NCI-H1436 treated with DMSO at 0.1 percent for 48 hours (cell line): ENCODE results near the gene MYOD1.

Experiments used
- DNase-seq: peaks from one replicate; lab custom pipeline; 2025; lab: John Stamatoyannopoulos, UW

MYOD1 gene

DNA sequence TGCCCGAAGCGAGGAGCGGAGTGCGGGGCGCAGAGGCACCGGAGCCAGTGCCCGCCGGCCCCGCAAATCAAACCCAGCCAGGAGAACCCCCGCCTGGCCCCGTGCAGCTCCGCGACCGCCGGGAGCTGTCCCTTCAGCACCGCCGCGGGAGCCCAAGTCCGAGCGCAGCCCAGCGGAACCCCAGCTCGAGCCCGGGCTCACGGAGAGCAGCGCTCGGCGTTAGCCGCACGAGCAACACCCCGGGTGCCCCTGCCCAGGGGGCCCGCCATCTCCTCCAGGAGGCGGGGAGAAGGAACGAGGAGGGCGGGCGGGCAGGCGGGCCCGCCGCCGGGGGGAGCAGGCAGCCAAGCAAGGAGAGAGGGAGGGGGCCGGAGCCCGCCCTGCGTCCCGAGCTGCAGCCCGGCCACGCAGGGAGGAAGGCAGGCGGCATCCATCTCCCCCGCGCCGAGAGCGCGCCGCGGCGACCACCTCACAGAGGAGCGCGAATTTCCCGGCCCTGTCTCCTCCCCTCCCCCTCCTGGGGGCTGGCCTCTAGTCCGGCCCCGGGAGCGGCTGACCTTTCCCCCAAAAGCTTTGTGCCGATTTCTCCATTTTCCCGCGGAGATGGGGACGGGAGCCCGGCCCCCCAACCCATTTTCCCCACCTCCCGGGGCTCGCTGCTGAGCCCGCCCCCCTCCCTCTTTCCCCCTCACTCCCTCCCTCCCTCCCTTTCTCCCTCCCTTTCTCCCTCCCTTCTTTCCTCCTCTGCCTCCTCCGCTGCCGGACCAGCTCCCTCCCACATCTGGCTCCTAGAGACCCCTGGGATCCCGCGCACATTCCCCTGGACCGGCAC is 15.8 kb downstream of the MYOD1 start:
- no peak for DNase-seq

DNA sequence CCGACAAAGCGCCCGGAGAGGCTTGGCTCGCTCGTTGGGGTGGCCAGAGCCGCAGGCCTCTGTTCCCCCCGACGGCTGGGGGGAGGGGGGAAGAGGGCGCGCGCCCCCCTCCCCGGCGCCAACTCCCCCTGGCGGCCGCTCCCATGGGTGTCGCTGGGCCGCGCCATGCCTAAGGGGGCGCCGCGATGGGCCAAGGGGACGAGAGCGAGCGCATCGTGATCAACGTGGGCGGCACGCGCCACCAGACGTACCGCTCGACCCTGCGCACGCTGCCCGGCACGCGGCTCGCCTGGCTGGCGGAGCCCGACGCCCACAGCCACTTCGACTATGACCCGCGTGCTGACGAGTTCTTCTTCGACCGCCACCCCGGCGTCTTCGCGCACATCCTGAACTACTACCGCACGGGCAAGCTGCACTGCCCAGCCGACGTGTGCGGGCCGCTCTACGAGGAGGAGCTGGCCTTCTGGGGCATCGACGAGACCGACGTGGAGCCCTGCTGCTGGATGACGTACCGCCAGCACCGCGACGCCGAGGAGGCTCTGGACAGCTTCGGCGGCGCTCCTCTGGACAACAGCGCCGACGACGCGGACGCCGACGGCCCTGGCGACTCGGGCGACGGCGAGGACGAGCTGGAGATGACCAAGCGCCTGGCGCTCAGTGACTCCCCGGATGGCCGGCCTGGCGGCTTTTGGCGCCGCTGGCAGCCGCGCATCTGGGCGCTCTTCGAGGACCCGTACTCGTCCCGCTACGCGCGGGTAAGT is 16.6 kb downstream of the MYOD1 start:
- DNase-seq = no peak

DNA sequence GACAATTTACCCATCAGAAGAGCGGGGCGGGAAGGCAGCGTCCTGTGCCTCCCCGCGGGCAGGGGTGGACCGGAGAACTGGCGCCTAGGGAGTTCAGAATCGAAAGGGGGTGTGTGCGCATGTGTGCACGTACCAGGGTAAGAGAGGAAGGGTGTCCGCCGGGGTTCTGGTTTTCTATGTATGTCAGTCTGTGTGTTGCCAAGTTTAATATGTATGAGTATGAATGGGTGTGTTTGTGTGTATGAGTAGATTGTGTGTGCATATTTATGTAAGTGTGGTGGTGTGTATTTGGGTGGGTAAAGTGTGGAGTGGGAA is 17.2 kb downstream of the MYOD1 start:
- no peak for DNase-seq

DNA sequence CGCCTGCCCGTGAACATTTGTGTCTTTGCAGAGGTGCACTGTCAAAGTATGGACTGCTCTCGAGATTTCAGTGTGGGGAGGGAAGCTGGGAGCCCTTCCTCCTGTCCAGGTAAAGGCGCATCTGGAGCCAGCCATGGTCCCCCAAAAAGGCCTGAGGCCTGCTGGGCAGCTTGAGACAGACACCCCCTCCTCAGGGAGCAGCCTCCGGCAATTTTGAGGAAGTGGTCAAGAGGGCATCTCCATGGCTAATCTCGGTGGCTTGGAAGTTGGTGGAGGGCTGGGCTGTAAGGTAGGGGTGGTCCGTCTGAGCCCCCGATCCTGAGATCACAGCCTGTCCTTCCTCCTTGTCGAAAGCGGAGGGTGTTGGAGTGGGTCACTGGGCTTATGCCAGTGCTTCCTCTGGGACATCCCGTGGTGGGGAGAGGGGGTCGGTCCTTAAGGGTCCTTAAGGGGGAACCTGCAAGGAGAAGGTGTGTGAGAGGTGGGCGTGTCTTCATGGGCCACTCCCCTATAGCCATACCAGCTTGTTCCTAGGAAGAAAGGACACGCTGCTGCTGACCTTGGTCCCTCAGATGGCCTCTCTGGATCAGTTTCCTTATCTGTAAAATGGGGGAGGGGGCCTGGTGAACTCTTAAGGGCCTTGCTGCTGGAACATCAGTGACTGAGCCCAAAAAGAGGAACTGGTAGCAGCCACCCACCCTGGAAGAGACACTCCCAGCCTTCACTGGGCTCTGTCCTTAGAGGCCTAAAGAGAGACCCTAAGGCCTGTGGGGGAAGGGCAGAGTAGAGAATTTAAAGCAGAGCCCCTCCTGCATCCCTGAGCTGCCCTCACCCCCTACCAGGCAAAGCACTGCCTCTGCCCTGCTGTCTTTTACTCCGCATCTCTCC is 17.8 kb downstream of the MYOD1 start:
- DNase-seq = no peak

DNA sequence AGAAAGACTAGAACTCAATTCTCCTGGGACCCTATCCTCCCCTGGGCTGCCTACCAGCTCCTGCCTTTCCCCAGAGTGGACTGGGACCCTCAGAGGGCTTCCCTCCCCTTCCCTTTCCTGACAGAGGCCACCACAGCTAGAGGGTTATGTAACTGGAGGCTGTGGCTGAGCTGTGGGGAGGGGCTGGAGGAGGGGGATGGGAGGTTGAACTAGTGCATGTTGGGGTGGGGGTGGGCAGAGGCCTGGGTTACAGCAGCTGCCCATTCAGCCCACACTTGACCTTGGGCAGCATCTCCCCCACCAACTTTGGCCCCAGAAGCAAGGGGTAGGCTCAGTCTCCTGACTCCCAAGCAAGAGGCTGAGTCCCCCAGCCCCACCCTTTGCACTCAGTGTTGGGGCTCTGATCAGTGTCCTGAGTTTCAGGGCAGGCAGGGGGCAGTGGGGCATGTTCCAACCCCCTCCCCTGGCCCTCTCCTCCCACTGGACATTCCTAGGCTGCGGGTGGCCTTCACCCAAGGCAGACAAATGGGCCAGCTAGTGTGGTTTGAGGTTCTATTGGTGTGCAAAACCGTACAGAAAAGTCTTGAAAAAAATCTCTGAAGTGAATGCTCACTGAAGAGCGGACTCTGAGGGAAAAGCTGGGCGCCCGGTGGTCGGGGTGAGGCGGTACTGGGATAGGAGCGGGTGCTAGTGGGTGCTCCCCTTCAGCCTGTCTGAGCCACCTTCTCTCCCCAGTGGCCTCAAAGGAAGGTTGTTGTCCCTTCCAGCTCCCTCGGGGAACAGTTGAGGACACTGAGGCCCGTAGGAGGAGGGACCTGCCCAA is 19.0 kb downstream of the MYOD1 start:
- no peak for DNase-seq

DNA sequence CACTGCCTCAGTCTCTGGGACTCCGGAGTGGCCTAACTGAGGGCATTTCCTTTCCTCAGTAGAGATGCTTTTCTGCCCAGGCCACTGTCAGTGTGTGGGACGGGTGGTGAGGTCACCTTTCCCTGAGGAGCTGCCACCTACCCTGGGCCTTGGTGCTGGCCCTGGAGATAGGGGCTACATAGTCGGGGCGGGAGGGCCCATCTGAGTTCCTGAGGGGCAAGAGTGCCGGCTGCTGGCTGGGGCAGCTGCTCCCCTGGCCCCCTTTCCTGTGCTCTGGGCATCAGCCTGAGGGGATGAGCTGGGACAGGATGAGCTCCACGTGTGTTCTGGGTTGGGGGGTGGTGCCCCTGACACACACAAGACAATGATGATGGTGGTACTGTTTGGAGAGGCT is 20.6 kb downstream of the MYOD1 start:
- no peak for DNase-seq

DNA sequence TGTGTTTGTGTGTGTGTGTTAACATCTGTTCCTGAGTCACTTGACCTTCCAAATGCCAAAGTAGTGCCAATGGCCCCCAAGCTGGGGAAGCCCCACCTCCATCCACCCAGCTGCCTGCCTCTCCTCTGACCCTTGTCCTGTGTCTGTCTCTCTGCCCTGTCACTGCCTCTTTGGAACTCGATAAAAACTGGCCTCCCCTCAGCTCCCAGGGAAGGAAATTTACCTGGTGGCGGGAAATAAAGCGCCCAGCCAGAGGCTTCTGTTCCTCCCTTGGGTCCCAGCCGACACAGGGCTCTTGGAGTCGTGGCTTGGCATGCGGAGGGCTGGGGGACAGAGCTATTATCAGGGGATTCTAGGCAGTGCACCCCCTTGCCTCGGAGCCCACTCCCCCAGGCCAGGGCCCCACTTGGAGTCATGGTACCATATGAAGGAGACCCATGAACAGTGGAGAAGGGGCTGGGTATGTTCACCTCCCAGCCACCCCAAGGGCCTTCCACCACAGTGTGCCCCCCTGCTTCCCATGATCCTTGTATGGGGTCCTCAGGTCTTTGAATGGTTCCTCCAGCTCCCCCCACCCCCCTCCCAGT is 21.4 kb downstream of the MYOD1 start:
- no peak for DNase-seq

DNA sequence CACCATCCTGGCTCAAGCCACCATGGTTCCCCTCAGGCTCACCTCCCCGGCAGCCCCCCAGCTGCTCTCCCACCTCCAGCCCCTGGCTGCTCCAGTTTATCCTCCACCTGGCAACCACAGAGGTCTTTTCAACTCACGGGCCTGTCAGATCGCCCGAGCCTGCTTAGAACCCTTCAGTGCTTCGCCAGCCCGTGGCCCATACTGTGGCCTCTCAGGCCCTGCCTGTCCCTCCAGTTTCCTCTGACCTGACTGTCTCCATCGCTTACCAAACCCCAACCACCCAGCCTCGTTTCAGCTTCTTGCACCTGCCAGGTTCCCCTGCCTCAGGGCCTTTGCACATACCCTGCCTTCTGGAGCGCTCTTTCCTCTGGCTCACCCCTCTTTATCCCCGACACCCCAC is 22.1 kb downstream of the MYOD1 start:
- DNase-seq = no peak

DNA sequence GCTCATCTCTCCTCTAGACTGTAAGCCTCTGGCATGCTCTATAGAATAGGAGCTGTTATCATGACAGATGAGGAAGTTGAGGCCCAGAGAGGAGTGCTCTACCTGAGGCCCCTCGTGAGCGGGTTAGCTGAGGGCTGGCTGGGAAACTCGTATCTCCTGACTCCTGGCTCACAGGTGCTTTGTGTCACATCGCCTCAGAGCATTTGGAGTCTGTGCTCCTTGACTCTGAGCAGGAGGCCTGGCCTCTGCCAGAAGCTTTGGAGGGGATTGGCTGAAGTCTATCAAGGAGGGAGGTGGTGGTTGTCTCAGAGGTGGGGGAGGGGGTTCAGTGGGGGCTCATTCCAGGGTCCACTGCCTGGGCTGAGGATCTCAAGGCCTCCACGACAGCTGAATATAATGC is 22.6 kb downstream of the MYOD1 start:
- no peak for DNase-seq

DNA sequence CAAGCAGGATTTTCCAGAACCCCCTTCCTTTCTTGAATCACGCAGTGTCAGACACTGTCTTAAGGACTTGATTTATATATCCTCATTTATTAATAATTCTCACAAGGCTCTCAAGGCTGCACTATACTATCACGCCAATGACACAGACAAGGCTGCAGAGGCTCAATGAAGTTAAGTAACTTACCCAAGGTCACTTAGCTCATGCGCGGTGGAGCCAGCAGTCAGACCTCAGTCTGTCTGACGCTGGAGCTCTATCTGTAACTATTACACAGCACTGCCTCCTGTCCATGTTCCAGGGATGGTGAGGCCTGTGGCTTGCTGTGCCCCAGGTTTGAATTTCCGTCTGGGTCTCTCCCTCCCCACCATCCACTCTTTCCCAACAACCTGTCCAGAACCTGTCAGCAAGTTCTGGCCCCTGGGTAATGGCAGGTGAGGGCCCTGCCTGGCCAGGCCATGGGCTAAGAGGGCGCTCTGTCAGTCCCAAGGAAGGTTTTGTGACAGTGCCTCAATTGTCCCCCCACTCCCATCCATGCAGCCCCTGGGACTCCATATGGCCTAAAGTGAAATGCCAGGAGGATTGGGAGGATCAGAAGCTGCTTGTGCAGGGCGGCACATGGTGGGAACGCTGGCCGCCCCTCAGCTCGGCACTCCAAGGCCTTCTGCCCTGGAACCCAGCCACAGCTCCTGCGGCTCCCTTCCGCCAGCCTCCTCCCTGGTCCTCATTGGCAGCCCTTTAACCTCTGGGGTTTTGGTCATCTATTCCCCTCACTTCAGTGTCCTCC is 23.8 kb downstream of the MYOD1 start:
- no peak for DNase-seq

DNA sequence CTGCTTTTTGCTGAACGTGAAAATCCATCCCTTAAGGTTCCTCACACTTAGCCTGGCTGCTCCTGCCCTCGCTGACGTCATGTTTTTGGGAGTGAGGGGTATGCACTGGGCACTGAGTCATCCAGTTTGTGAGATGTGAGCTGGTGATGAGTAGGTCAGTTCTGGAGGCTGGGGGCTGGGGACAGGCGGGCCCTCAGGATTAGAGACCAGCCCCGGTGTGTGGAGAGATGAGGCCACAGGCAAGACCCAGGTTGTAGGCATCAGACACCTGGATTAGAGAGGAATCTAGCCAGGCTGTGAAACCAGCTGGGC is 24.4 kb downstream of the MYOD1 start:
- DNase-seq = no peak

DNA sequence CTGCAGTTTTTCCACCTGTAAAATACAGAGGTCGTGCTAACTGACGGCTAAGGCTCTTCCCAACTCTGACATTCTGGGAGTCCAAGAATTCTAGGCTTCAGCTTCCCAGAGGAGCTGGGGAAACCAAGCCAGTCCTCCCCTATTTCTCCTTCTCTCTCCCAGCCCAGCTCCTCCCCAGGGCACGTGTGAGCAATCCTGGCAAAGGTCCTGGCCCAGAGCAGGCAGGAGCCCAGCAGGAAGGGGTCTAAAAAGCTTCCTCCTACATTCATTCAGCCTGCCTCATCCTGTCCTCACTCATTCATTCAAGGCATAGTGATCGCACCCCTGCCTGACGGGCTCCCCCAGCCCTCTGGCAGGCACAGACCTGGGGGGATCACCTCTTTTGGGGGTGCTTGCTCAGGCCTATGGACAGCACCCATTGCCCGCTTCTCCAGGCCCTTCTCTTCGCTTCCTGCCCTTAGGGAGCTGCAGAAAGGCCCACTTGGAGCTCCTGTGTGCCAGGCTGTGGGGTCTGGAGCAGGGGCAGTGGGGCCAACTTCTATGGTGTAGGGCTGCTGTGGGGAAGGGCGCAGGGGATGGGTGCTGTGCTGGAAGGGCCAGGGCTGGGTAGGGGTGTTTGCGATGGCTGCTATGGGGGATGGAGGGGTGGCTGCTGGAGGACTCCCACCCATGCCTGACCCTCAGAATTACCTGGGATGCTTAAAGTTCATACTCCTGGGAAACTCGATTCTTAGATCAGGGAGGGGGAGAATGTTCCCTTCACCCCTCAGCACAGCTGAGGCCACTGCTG is 25.0 kb downstream of the MYOD1 start:
- DNase-seq = no peak

DNA sequence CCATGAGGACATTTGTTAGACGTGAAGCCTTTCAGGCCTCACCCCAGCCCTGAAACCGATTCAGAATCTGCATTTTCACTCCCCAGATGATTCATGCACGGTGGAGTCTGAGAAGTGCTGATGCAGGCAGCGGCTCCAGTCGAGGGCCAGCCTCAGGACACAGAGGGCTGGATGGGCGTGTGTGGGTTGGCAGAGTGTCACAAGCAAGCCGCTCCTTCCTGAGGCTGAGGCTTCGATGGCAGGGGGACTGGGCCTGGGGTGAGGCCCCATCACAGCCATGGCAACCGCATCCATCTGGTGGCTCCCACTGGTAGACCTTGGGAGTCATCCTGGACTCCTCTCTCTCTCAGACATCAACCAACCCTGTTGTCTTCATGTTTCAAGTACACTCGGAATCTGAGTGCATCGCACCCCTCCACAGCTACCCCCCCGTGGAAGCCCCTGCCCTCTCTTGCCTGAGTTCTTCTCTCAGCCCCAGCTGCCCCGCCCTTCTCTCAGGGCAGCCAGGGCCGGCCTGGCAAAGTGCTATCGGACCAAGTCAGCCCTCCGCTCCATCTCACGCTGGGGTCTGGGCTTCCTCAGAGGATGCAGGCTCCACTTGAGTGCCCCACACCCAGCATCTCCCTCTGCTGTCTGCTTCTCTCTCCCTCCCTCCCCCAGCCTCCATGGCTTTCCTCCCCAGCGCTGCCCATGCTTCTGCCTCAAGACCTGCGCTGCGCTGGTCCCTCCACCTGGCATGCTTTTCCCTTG is 25.8 kb downstream of the MYOD1 start:
- DNase-seq = no peak

DNA sequence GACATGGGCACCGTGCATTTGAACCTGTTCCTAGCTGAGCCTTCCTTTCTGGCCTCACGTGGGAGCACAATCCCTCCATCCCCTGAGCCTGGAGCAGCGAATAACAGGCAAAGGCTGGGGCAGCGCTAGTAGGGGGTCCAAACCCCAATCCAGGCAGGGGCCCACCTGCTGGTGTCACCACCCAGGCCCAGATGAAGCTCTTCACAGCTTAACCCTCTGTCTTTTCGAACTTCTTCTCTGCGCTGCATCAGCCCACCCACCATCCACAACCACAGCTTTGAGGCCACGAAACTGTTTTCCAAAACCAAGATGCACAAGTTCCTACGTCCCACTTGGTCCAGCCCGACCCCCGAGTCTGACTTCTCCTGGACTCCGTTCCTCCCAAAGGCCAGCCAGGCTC is 26.7 kb downstream of the MYOD1 start:
- DNase-seq = no peak

DNA sequence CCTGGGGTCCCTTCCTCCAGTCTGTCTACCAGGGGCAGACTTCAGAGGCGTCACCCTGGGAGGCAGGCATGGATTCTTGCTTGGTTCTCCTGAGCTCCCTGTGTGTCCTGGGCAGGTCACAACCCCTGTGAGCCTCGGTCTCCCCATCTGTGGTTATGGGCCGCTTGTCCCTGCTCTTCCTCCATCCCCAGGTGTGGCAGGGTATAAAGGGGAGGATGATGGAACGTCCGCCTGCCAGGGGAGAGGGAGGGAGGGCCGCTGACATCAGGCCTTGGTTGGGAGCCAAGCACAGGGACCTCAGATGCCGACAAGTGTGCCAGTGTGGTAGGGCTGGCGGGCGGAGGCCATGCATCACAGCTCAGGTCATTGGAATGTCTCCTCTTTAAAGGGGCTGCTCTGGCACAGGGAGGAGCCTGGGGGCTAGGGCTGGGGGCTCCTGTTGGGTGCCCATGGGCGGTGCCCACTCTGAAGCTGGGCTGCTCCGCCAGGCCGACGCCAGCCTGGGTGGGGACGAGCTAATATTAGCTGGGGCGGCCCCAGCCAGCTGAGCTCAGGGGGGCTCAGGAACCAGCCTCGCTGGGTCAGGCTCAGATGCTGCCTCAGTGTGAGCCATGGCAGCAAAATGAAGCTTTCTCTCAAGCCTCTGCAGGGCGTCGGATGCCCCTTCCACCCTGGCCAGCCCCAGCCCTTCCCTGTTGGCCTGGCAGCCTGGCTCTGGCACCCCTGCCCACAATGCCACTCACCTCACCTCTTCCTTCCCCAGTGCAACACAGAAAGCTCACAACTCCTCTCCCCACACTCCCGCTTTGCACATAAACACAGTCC is 28.0 kb downstream of the MYOD1 start:
- DNase-seq = no peak

DNA sequence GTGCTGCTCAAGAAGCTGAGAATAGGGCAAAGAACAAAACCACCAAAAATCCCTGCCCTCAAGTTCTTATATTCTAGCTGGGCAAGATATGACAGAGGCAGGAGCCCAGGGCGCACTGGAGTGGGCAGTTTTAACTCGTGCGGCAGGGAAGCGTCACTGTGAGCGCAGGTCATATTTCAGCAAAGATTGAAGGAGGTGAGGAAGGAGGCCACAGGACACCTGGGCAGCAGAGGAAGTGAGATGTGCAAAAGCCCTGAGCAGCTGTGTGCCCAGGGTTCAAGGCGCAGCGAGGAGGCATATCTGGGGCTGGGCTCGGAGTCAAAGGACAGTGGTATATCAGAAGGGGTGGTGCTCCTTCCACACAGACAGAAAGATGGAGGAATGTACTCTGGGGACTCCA is 28.7 kb downstream of the MYOD1 start:
- DNase-seq = no peak

DNA sequence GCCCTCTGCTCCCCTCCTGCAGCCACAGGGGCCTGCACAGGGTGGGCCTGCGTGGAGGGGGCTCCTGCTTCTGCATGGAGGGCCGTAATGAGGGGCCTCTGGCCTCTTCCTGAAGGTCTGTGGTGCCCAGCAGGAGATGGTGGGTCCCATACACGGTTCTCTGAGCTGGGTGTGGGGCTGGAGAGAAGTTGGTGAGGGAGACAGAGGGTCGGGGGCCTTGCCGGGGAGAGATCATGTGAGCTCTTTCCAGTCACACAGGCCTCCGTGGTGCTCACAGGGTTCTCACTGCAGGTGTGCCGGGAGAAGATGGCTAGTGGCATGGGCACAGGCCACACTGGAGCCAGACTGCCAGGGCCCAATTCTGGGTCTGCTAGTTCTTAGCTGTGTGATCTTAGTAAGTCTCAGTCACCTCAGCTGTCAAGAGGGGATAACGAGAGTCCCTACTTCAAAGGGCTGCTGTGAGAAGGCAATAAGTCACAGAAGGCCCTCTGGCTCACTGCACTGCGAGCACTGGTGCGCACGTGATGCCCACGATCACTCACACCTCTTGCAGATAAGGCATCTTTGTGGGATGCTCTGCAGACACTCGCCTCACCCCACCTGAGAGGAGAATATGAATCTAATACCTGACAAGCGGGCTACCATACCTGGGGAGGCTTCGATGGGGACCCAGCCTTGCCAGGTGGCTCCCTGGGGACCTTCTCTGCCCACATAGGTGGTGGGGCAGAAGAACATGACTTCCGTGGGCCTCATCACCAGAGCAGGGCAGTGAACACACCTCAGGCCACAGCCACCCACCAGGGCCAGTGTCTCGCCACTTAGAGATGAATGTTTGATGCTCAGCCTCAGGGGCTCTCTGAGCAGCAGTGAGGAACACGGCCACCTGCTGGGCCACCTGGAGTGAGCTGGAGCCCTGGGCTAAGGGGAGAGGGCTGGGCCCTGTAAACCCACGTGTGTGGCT is 29.7 kb downstream of the MYOD1 start:
- DNase-seq = no peak
